Measurements from ENCODE around the gene NVL. TPM values are rescaled to one million over a fixed set of nuclear protein-coding genes. Genes with fewer than 3 reads are reported as not detected.

NVL gene
- total and polyA plus RNA-seq, 10 of the 15 experiments (the other 5 are each of a cell fraction or from before 2014, with no cell fraction given) = 20.3 to 49.6 (median 35.2) TPM

GRCh38 chr1:224183591-224184312 lies 146.2 kb downstream of the NVL start (continued):
- TF ChIP-seq NR2C1 (IDR thresholded peaks at IDR 0.05) (no peak), ATF7 (IDR thresholded peaks at IDR 0.05; ENCODE audit: low read depth) (no peak), BHLHE40 (IDR thresholded peaks at IDR 0.05; ENCODE audit: borderline replicate concordance in 1 of 2, low read depth in 2 of 2, low read length in 1 of 2) (0 out of 4 replicates have a peak, but pooled peaks of 1 of the 2 experiments have one; percentile 2), JUNB (IDR thresholded peaks at IDR 0.05) (no peak), NRF1 (conservative IDR thresholded peaks at IDR 0.05; ENCODE audit: low read depth, low read length) (peak; percentile 21; the same call in 1 of the 2 replicates), NFYA (IDR thresholded peaks at IDR 0.05; ENCODE audit: borderline replicate concordance, low read depth, low read length) (no peak), RCOR1 (conservative IDR thresholded peaks at IDR 0.05; ENCODE audit: low read depth, low read length) (0 out of 2 replicates have a peak, but pooled peaks have one; percentile 23), EGR1 (IDR thresholded peaks at IDR 0.05; ENCODE audit: borderline replicate concordance in 1 of 2, low read depth in 2 of 2, low read length in 2 of 2) (peak in 1 of 2 experiments; percentile 13; a peak in 1 of 3 replicates), KLF5 (IDR thresholded peaks at IDR 0.05; ENCODE audit: partially characterized antibody) (peak; percentile 7), NFXL1 (IDR thresholded peaks at IDR 0.05; ENCODE audit: borderline replicate concordance) (no peak), TCF3 (IDR thresholded peaks at IDR 0.05; ENCODE audit: borderline replicate concordance, insufficient read depth, low read depth, low read length) (0 out of 2 replicates have a peak, but pooled peaks have one; percentile 4), MEF2B (IDR thresholded peaks at IDR 0.05; ENCODE audit: partially characterized antibody, poor library complexity, severe bottlenecking) (peak; percentile 85), ETV6 (conservative IDR thresholded peaks at IDR 0.05 in 1 of 2, IDR thresholded peaks at IDR 0.05 in 1 of 2; ENCODE audit: borderline replicate concordance in 1 of 2, low read depth in 1 of 2) (no peak), ASH2L (IDR thresholded peaks at IDR 0.05; ENCODE audit: borderline replicate concordance, low read depth) (no peak), GATAD2B (conservative IDR thresholded peaks at IDR 0.05; ENCODE audit: low read depth) (peak; percentile 27; the same call in 1 of the 2 replicates), HDGF (IDR thresholded peaks at IDR 0.05) (0 out of 2 replicates have a peak, but pooled peaks have one; percentile 16), POLR2A (IDR thresholded peaks at IDR 0.05; ENCODE audit: low read depth, low read length) (no peak), PKNOX1 (IDR thresholded peaks at IDR 0.05) (0 out of 2 replicates have a peak, but pooled peaks have one; percentile 13)
